Embryonic facial prominence (tissue), 1 donor: Measurements from ENCODE around the gene CDYL.
A peak's percentile ranks its signal among the peaks of the same experiment; 100 is the strongest.
"Not testable (repeated sequence)": the region's sequence is repeated elsewhere in the genome, so short reads cannot be mapped to it uniquely, and the experiment has no call there.

Experiments
- DNase-seq: peaks from one replicate; pipeline ENCODE4 v3.0.0-alpha.2; 2016; ENCODE audit errors: extremely low spot score

Gene CDYL

DNA sequence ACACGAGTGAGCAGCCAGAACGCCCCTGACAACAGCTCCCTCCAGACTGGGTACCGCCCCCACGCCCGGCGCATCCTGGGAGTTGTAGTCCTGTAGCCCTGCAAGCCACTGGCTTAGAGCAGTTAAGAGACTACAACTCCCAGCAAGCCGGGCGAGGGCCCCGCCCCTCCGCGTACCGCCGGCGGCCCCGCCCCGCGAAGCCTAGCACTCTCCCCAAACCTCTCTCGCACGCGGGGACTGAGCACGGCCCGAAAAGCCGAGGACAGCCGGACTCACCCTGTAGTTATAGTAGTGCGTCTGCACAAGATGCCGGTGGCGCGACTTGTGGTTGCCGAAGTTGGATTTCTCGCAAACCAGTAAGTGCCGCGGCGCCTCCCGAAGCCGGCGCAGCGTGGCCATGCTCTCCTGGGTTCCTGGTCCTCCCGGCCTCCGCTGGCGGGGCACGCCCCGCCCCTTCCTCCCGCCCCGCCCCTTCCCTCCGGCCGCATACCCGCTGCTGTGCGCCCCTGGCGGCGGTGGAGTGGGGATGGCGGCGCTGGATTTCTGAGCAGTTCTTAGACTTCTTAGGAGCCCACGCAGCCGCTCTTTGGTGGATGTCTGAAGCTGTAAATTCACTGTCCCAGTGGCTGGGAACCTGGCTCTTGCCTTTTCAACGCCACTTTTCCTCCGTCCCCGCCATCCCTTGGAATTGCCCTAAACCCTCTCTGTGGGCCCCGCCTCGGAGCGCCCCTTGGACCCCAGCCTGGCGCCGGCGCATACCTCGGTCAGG, 227.6 kb downstream of the CDYL start, which contains the start of gene RPP40:
Gene RPP40 (minus strand): TSS at position 434 of the 769 bp plus-strand sequence. CDS start 35 bp downstream, at position 399.
- peak; percentile 94 for DNase-seq

DNA sequence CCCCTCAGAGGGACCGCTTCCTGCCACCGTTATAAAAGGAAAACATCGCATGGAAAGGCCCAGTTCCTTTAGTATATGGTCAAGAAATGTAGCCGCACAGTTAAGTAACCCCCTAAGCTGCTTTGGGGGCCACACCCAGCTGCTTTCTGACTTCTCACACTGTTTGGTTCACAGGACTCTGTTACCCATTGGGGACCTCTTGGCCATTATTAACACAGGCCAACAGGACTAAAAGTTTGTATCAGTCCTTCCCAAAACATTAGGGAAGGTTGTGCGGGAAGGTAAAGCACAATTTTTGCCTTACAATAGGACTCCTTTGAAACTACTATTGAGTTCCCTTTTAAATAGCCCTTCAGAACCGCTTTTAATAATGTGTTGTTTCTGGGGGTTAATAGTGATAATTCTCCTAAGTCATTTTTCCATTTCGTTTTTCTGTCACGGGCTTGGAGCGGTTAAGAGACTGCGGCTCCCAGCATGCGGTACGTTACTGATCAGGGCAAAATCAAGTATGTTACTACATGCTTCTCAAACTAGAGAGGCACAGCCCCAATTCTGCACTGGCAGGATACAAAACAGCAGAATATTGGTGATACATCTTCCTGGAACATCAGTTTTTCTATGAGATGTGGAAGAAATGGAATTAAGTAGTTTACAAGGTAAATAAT, 228.3 kb downstream of the CDYL start:
- no peak for DNase-seq

DNA sequence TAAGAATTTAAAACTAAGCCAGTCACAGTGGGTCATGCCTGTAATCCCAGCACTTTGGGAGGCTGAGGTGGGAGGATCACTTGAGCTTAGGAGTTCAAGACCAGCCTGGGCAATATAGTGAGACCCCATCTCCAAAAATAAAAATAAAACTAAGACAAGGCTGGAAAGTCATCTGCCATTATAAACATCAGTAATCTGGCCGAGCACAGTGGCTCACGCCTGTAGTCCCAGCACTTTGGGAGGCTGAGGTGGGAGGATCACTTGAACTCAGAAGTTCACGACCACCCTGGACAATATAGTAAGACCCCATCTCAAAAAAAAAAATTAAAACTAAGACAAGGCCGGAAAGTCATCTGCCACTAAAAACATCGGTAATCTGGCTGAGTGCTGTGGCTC, 228.8 kb downstream of the CDYL start:
- DNase-seq = not testable (repeated sequence)
